Mesendoderm (in vitro differentiated cells): ENCODE results near the gene GHRL.

Source experiments
- DNase-seq: peaks from one replicate; pipeline ENCODE4 v3.0.0; 2013
- H2AK5ac ChIP-seq: 2 replicates; pipeline ENCODE4 v1.6.1; 2013; ENCODE audit warnings: low read length, inconsistent platforms
- H2BK120ac ChIP-seq: 2 replicates; pipeline ENCODE4 v1.6.1; 2013; ENCODE audit warnings: low read depth, mild to moderate bottlenecking, low read length, moderate library complexity, mixed read lengths
- H2BK15ac ChIP-seq: replicated peaks from 2 replicates; pipeline ENCODE4 v1.6.1; 2013; ENCODE audit warnings: low read depth, mild to moderate bottlenecking, moderate library complexity
- H2BK5ac ChIP-seq: 2 replicates; pipeline ENCODE4 v1.6.1; 2013; ENCODE audit warnings: low read length, inconsistent platforms
- H3K18ac ChIP-seq: 2 replicates; pipeline ENCODE4 v1.6.1; 2013; ENCODE audit warnings: mild to moderate bottlenecking, low read length, mixed read lengths
- H3K23ac ChIP-seq: one replicate; pipeline ENCODE4 v1.6.1; 2013; ENCODE audit warnings: low read length
- H3K27ac ChIP-seq: 2 replicates; pipeline ENCODE4 v1.5.1; 2013; ENCODE audit warnings: low read depth, mild to moderate bottlenecking, inconsistent platforms, low read length, moderate library complexity
- H3K27me3 ChIP-seq: 2 replicates; pipeline ENCODE4 v1.6.1; 2013; ENCODE audit warnings: low read length, control low read depth, mild to moderate bottlenecking, inconsistent platforms; ENCODE audit not compliant: insufficient read depth, poor library complexity
- H3K36me3 ChIP-seq: 2 replicates; pipeline ENCODE4 v1.6.1; 2013; ENCODE audit warnings: low read length, inconsistent platforms; ENCODE audit not compliant: control insufficient read depth, insufficient read depth
- H3K4ac ChIP-seq: one replicate; pipeline ENCODE4 v1.6.1; 2013; ENCODE audit warnings: low read depth, mild to moderate bottlenecking, low read length, moderate library complexity
- H3K4me1 ChIP-seq: 2 replicates; pipeline ENCODE4 v1.6.1; 2013; ENCODE audit warnings: low read depth, low read length, inconsistent platforms; ENCODE audit not compliant: control insufficient read depth
- H3K4me2 ChIP-seq: 2 replicates; pipeline ENCODE4 v1.6.1; 2013; ENCODE audit warnings: low read length
- H3K4me3 ChIP-seq: 2 replicates; pipeline ENCODE4 v1.5.1; 2013; ENCODE audit warnings: mild to moderate bottlenecking, low read length
- H3K56ac ChIP-seq: one replicate; pipeline ENCODE4 v1.6.1; 2013; ENCODE audit warnings: low read length
- H3K79me1 ChIP-seq: 2 replicates; pipeline ENCODE4 v1.6.1; 2013; ENCODE audit warnings: low read length, inconsistent platforms
- H3K79me2 ChIP-seq: 2 replicates; pipeline ENCODE4 v1.6.1; 2013; ENCODE audit warnings: mild to moderate bottlenecking, low read length; ENCODE audit not compliant: control insufficient read depth, insufficient read depth
- H3K9ac ChIP-seq: 2 replicates; pipeline ENCODE4 v1.6.1; 2013; ENCODE audit warnings: low read length, inconsistent platforms
- H4K5ac ChIP-seq: one replicate; pipeline ENCODE4 v1.6.1; 2013; ENCODE audit warnings: low read length
- H4K8ac ChIP-seq: one replicate; pipeline ENCODE4 v1.6.1; 2013; ENCODE audit warnings: low read depth, mild to moderate bottlenecking, control low read depth, low read length, moderate library complexity
- WGBS: extraction: QIAGEN DNeasy Blood & Tissue Kit; methylation state at CpG from one replicate; pipeline ENCODE4 v1.1.7; 2013; ENCODE audit warnings: low lambda C conversion rate, missing lambda C conversion rate; ENCODE audit not compliant: insufficient coverage; ENCODE audit errors: extremely low coverage; 5-methylcytosine and 5-hydroxymethylcytosine counted together

GHRL gene

DNA sequence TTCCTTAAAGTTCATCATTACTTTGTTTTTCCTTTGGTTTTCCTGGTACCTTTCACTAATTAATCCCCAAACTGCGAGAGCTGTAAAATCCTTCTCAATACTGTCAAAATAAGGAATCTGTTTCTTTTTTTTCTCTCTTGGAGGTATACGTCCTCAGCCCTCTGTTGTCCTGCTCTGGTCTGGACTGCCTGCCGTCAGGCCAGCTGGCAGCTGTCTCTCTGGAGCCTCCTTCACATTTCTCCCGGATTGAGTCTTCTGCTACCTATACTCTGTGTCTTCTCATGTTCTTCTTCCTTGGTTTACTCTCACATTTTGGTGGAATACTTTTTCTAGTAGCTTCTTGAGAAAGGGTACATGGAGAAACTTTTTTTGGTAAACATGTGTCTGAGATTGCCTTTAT, 30.7 kb downstream of the GHRL start:
- no peak overlapping the region for H3K4me3 ChIP-seq
- no peak overlapping the region for H3K18ac ChIP-seq
- no peak overlapping the region for H2BK5ac ChIP-seq
- no peak overlapping the region for H3K27ac ChIP-seq
- WGBS = no CpG with 5 or more reads among the region's 4 CpGs
- H3K79me2 ChIP-seq = peaks cover 5% of the 10 kb centered on the region
- H2BK120ac ChIP-seq = no peak overlapping the region
- no peak overlapping the region for H4K8ac ChIP-seq
- no peak overlapping the region for H2BK15ac ChIP-seq
- H3K27me3 ChIP-seq = no peaks in the 10 kb centered on the region
- no peaks in the 10 kb centered on the region for H3K36me3 ChIP-seq
- no peak for DNase-seq
- no peak overlapping the region for H4K5ac ChIP-seq
- H3K56ac ChIP-seq = no peak overlapping the region
- no peak overlapping the region for H2AK5ac ChIP-seq
- no peak overlapping the region for H3K4ac ChIP-seq
- H3K4me2 ChIP-seq = no peak overlapping the region
- no peak overlapping the region for H3K9ac ChIP-seq
- no peak overlapping the region for H3K23ac ChIP-seq
- no peaks in the 10 kb centered on the region for H3K4me1 ChIP-seq
- H3K79me1 ChIP-seq = peaks cover 6% of the 10 kb centered on the region

DNA sequence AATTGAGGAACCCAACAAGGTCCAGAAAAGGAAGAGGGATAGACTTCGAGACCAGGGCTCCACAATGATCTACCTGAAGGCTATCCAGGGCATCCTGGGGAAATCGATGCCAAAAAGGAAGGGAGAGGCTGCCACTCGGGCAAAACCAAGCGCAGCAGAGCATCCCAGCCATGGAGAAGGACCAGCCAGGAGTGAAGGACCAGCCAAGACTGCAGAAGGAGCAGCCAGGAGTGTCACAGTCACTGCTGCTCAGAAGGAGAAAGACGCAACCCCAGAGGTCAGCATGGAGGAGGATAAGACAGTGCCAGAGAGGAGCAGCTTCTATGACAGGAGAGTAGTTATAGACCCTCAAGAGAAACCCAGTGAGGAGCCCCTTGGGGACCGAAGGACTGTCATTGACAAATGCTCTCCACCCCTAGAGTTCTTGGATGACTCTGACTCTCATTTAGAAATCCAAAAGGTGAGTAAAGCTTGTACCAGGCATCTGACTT, 32.5 kb downstream of the GHRL start:
- no peak overlapping the region for H3K23ac ChIP-seq
- H3K18ac ChIP-seq = no peak overlapping the region
- peaks cover 2% of the 10 kb centered on the region for H3K79me2 ChIP-seq
- no peak overlapping the region for H4K8ac ChIP-seq
- DNase-seq = no peak
- WGBS = no CpG with 5 or more reads among the region's 6 CpGs
- no peak overlapping the region for H3K4me3 ChIP-seq
- no peak overlapping the region for H3K9ac ChIP-seq
- H3K56ac ChIP-seq = no peak overlapping the region
- no peak overlapping the region for H3K27ac ChIP-seq
- H3K79me1 ChIP-seq = peaks cover 3% of the 10 kb centered on the region
- no peak overlapping the region for H2BK120ac ChIP-seq
- no peak overlapping the region for H3K4ac ChIP-seq
- H2BK15ac ChIP-seq = no peak overlapping the region
- H2AK5ac ChIP-seq = no peak overlapping the region
- H3K4me1 ChIP-seq = no peaks in the 10 kb centered on the region
- H4K5ac ChIP-seq = no peak overlapping the region
- peaks cover 2% of the 10 kb centered on the region for H3K36me3 ChIP-seq
- no peaks in the 10 kb centered on the region for H3K27me3 ChIP-seq
- H2BK5ac ChIP-seq = no peak overlapping the region
- no peak overlapping the region for H3K4me2 ChIP-seq

DNA sequence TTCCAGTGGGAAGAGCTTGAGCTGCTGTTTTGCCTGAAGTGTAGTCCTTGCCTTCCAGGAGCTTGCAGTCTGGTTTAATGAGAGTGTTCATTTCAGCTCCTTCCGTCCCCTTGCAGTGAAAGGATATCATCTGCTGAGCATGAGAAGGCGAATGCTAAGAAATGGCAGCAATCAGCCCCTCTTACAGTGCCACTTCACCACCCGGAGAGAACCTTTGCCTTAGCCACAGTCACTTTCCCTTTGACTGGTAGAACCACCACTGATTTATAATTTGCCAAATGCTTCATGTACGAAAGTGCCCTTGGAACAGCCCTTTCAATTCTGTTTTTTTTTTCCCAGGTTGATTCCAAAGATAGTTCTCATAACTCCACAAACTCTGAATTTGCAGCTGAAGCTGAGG, 32.9 kb downstream of the GHRL start:
- Histone ChIP-seq H3K56ac (no peak overlapping the region), H3K4me3 (no peak overlapping the region), H3K4me2 (no peak overlapping the region), H3K4ac (no peak overlapping the region), H3K79me1 (peaks cover 3% of the 10 kb centered on the region), H2BK120ac (no peak overlapping the region), H3K23ac (no peak overlapping the region), H2BK5ac (no peak overlapping the region), H3K27me3 (no peaks in the 10 kb centered on the region), H4K8ac (no peak overlapping the region), H3K36me3 (peaks cover 2% of the 10 kb centered on the region), H3K9ac (no peak overlapping the region), H3K4me1 (no peaks in the 10 kb centered on the region), H4K5ac (no peak overlapping the region), H2AK5ac (no peak overlapping the region), H2BK15ac (no peak overlapping the region), H3K27ac (no peak overlapping the region), H3K18ac (no peak overlapping the region), H3K79me2 (peaks cover 2% of the 10 kb centered on the region)
- DNase-seq = no peak
- no CpG with 5 or more reads among the region's 4 CpGs for WGBS

DNA sequence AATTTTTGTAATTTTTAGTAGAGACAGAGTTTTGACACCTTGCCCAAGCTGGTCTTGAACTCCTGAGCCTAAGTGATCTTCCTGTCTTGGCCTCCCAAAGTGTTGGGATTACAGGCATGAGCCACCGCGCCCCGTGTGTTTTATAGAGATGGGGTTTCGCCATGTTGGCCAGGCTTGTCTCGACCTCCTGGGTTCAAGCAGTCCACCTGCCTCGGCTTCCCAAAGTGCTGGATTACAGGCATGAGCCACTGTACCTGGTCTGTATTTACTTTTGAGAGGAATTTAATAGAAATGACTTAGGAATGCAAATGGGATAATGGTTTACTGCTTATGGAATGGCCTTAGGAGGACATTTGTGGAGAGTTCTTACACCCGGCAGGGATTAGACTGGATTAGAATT, 33.7 kb downstream of the GHRL start:
- peaks cover 2% of the 10 kb centered on the region for H3K36me3 ChIP-seq
- H3K4ac ChIP-seq = no peak overlapping the region
- peaks cover 6% of the 10 kb centered on the region for H3K79me1 ChIP-seq
- no peak overlapping the region for H2BK5ac ChIP-seq
- no peaks in the 10 kb centered on the region for H3K27me3 ChIP-seq
- no peak overlapping the region for H2AK5ac ChIP-seq
- H3K27ac ChIP-seq = no peak overlapping the region
- DNase-seq = no peak
- H3K4me3 ChIP-seq = no peak overlapping the region
- H3K23ac ChIP-seq = no peak overlapping the region
- no peak overlapping the region for H4K5ac ChIP-seq
- WGBS = no CpG with 5 or more reads among the region's 7 CpGs
- H3K79me2 ChIP-seq = peaks cover 2% of the 10 kb centered on the region
- no peak overlapping the region for H2BK120ac ChIP-seq
- H3K56ac ChIP-seq = no peak overlapping the region
- no peak overlapping the region for H2BK15ac ChIP-seq
- no peak overlapping the region for H3K9ac ChIP-seq
- H3K4me2 ChIP-seq = no peak overlapping the region
- no peak overlapping the region for H3K18ac ChIP-seq
- no peaks in the 10 kb centered on the region for H3K4me1 ChIP-seq
- H4K8ac ChIP-seq = no peak overlapping the region

DNA sequence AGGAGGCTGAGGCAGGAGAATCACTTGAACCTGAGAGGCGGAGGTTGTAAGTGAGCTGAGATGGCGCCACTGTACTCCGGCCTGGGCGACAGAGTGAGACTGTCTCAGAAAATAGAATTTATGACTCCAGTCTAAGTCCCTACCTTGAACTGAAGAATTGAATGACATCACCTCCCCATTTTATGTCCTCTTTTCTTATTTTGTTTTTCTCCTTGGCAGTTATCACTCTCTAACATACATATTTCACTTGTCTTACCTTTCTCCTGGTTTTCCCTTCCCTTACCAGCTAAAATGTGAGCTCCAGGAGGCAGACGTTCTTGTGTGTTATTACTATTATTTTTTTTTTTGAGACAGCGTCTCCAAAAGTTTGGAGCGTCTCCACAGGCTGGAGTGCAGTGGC, 36.9 kb downstream of the GHRL start:
- H3K79me1 ChIP-seq = peaks cover 12% of the 10 kb centered on the region
- H3K18ac ChIP-seq = no peak overlapping the region
- H3K4me2 ChIP-seq = no peak overlapping the region
- H4K8ac ChIP-seq = no peak overlapping the region
- H3K27ac ChIP-seq = no peak overlapping the region
- H4K5ac ChIP-seq = no peak overlapping the region
- no peaks in the 10 kb centered on the region for H3K4me1 ChIP-seq
- no peak overlapping the region for H2BK120ac ChIP-seq
- no peak overlapping the region for H2BK15ac ChIP-seq
- H3K9ac ChIP-seq = no peak overlapping the region
- H3K4ac ChIP-seq = no peak overlapping the region
- H3K56ac ChIP-seq = no peak overlapping the region
- no peak overlapping the region for H2BK5ac ChIP-seq
- H3K4me3 ChIP-seq = no peak overlapping the region
- peaks cover 2% of the 10 kb centered on the region for H3K36me3 ChIP-seq
- DNase-seq = no peak
- H3K79me2 ChIP-seq = peaks cover 8% of the 10 kb centered on the region
- no peak overlapping the region for H2AK5ac ChIP-seq
- no CpG with 5 or more reads among the region's 7 CpGs for WGBS
- H3K23ac ChIP-seq = no peak overlapping the region
- no peaks in the 10 kb centered on the region for H3K27me3 ChIP-seq

DNA sequence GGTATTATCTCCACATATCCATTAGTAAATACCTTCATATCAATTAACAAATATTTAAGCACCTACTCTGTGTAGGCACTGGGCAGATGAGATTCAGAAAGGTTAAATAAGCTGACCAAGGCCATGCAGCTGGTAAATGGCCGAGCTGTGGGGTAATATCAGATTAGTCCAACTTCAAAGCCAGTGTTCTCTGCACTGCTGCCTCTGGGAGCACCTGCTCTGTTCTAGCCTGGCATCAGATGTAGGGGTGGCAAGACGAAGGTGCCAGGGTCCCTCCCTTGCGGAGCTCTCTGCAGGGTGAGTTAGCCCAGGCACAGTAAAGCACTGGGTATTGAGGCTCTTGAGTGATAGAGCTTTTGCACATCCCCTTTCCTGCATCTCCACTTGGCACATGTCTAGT, 39.0 kb downstream of the GHRL start:
- H3K79me1 ChIP-seq = peaks cover 20% of the 10 kb centered on the region
- H4K5ac ChIP-seq = no peak overlapping the region
- H3K4ac ChIP-seq = no peak overlapping the region
- H2BK15ac ChIP-seq = no peak overlapping the region
- H3K79me2 ChIP-seq = peaks cover 18% of the 10 kb centered on the region
- no peak overlapping the region for H2BK120ac ChIP-seq
- no peak for DNase-seq
- H2BK5ac ChIP-seq = no peak overlapping the region
- H3K56ac ChIP-seq = no peak overlapping the region
- H3K36me3 ChIP-seq = peaks cover 2% of the 10 kb centered on the region
- no CpG with 5 or more reads among the region's 3 CpGs for WGBS
- H3K27ac ChIP-seq = no peak overlapping the region
- H4K8ac ChIP-seq = no peak overlapping the region
- H3K4me1 ChIP-seq = peaks cover 2% of the 10 kb centered on the region
- no peaks in the 10 kb centered on the region for H3K27me3 ChIP-seq
- H3K23ac ChIP-seq = no peak overlapping the region
- H3K4me3 ChIP-seq = no peak overlapping the region
- no peak overlapping the region for H3K9ac ChIP-seq
- no peak overlapping the region for H2AK5ac ChIP-seq
- H3K4me2 ChIP-seq = no peak overlapping the region
- no peak overlapping the region for H3K18ac ChIP-seq
